DLD1 (cell line): Measurements from ENCODE around the gene FAM184A.

Experiments
- in situ Hi-C: cut with HindIII; loops from 2 replicates; pipeline ENCODE4 v1.10.0; 2017; ENCODE audit warnings: low sequenced_read_pairs

Gene FAM184A

GRCh38 chr6:118918329-118918725 lies 160.1 kb downstream of the FAM184A start:
- in situ Hi-C loops, result no loop called here

- in situ Hi-C loops, result no loop called here
Observed at GRCh38 chr6:118917546-118918328, 160.7 kb downstream of the FAM184A start.

GRCh38 chr6:118914598-118914997 lies 163.9 kb downstream of the FAM184A start:
- in situ Hi-C loops, result no loop called here

- in situ Hi-C loops, result no loop called here
Observed at GRCh38 chr6:118913161-118913560, 165.3 kb downstream of the FAM184A start.

- in situ Hi-C loops, result no loop called here
Observed at GRCh38 chr6:118912646-118913045, 165.8 kb downstream of the FAM184A start.
